Gastrocnemius medialis (tissue), 4 donors: ENCODE results near the gene PRR23E. TPM values are rescaled to one million over a fixed set of nuclear protein-coding genes. Genes with fewer than 3 reads are reported as not detected.

Source experiments
- ATAC-seq, 2 donors: fragments of 150-250 bp; one replicate each; pipeline ENCODE4 v1.9.1; 2016
- DNase-seq, 2 donors: peaks; one replicate each; pipeline ENCODE4 v3.0.0-alpha.2; 2019
- H3K27ac ChIP-seq, 4 donors: fragments of 200-600 bp; sonication (generic); 1 replicate in 1 of 4; 2 replicates in 3 of 4; pipeline ENCODE4 v1.5.1; 2016 to 2018; ENCODE audit warnings: mild to moderate bottlenecking in 2 of 4, moderate library complexity in 1 of 4
- H3K27me3 ChIP-seq, 3 donors: fragments of 200-600 bp; sonication (generic) in 2 of 3; 1 replicate in 1 of 3; 2 replicates in 2 of 3; pipeline versions ENCODE4 v1.5.1 to v1.6.0; 2016 to 2019; ENCODE audit warnings: mild to moderate bottlenecking in 1 of 3, moderate library complexity in 1 of 3
- H3K36me3 ChIP-seq, 2 donors: fragments of 200-600 bp; sonication (generic) in 1 of 2; one replicate each; pipeline ENCODE4 v1.5.1; 2017 to 2018
- H3K4me1 ChIP-seq, 2 donors: fragments of 200-600 bp; sonication (generic) in 1 of 2; one replicate each; pipeline ENCODE4 v1.5.1; 2016 to 2017; ENCODE audit warnings: mild to moderate bottlenecking in 2 of 2
- H3K4me3 ChIP-seq, 4 donors: fragments of 200-600 bp; sonication (generic) in 3 of 4; 1 replicate in 1 of 4; 2 replicates in 3 of 4; pipeline ENCODE4 v1.5.1; 2016 to 2019; ENCODE audit warnings: mild to moderate bottlenecking in 2 of 4
- H3K9me3 ChIP-seq, 3 donors: fragments of 200-600 bp; sonication (generic) in 2 of 3; 1 replicate in 1 of 3; 2 replicates in 2 of 3; pipeline ENCODE4 v1.5.1; 2016 to 2019
- POLR2A ChIP-seq, 2 donors: fragments of 450-650 bp; IDR thresholded peaks; one replicate each; pipeline ENCODE4 v1.6.1; 2017; ENCODE audit warnings: antibody characterized with exemption in 2 of 2, mild to moderate bottlenecking in 2 of 2, moderate library complexity in 2 of 2
- in situ Hi-C, 4 donors: fragments of 200-750 bp; cut with MboI; loops; one replicate each; pipeline versions ENCODE4 v1.15.0 to v1.8.0; 2017; ENCODE audit warnings: low sequenced_read_pairs in 4 of 4
- intact Hi-C: fragments of 100-400 bp; cut with DNase I; formaldehyde crosslinking; loops from one replicate; pipeline ENCODE4 v1.15.1; 2023; ENCODE audit warnings: low total_unique reads
- total RNA-seq, 4 donors: library from RNA; depleted of rRNA; stranded (reverse); fragments of >200 nt; gene quantifications; one replicate each; pipeline versions ENCODE4 v1.1.0 to v1.2.3, GENCODE V29; 2016
- TF ChIP-seq, protein P1 (sequence below), 5 experiments: fragments of 450-650 bp in 3 of 5; fragments of 200-600 bp in 2 of 5; sonication (generic) in 2 of 5; IDR thresholded peaks in 4 of 5; conservative IDR thresholded peaks in 1 of 5; 1 replicate in 4 of 5; 2 replicates in 1 of 5; pipeline ENCODE4 v1.5.1; 2016 to 2019; ENCODE audit warnings: antibody characterized with exemption in 5 of 5, mild to moderate bottlenecking in 3 of 5, moderate library complexity in 3 of 5

The PRR23E gene
- total RNA-seq, 4 donors from 2014 or later = not detected

DNA sequence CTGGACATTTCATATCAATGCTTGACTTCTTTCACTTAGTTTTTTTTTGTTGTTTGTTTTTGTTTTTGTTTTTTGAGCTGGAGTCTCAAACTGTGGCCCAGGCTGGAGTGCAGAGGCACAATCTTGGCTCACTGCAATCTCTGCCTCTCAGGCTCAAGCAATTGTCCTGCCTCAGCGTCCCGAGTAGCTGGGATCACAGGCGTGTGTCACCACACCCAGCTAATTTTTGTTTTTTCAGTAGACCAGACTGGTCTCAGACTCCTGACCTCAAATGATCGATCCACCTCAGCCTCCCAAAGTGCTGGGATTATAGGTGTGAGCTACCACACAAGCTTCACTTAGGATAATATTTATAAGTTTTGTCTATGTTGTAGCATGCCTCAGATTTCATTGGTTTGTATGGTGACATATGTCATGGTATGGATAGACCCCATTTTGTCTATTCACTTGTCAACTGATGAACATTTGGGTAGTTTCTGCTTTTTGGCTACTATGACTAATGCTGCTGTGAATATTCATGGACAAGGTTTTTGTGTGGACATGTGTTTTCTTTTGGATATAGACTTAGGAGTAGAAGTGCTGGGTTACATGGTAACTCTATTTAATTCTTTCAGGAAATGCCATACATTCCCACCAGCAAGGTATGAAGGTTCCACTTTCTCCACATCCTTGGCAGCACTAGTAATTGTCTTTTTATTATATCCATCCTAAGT, 6.8 kb upstream of the PRR23E start:
- no peak for DNase-seq

DNA sequence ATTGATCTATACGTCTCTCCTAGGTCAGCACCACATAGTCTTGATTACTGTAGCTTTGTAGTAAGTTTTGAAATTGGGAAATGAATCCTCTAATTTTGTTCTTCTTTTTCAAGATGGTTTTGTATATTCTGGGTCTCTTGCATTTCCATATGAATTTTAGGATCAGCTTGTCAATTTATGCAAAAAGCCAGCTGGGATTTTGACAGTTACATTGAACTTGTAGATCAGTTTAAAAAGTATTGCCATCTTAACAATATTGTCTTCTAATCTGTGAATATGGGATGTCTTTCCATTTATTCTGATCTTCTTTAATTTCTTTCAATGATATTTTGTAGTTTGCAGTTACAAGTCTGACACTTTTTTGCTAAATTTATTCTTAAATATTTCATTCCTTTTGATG, 5.6 kb upstream of the PRR23E start:
- Histone ChIP-seq H3K36me3 (no peaks in the 10 kb centered on the region), H3K27me3 (no peaks in the 10 kb centered on the region), H3K4me3 (no peak overlapping the region), H3K9me3 (no peaks in the 10 kb centered on the region), H3K4me1 (no peaks in the 10 kb centered on the region), H3K27ac (no peak overlapping the region)
- in situ Hi-C loops (loop anchor here in 1 of 4 donors (25.0 kb wide), 1 partner anchor 425 kb away; no protein-coding TSS in a partner anchor), intact Hi-C loops (no loop called here)
- TF ChIP-seq POLR2A (IDR thresholded peaks at IDR 0.05) = no peak
- TF ChIP-seq, protein P1, sequence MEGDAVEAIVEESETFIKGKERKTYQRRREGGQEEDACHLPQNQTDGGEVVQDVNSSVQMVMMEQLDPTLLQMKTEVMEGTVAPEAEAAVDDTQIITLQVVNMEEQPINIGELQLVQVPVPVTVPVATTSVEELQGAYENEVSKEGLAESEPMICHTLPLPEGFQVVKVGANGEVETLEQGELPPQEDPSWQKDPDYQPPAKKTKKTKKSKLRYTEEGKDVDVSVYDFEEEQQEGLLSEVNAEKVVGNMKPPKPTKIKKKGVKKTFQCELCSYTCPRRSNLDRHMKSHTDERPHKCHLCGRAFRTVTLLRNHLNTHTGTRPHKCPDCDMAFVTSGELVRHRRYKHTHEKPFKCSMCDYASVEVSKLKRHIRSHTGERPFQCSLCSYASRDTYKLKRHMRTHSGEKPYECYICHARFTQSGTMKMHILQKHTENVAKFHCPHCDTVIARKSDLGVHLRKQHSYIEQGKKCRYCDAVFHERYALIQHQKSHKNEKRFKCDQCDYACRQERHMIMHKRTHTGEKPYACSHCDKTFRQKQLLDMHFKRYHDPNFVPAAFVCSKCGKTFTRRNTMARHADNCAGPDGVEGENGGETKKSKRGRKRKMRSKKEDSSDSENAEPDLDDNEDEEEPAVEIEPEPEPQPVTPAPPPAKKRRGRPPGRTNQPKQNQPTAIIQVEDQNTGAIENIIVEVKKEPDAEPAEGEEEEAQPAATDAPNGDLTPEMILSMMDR (IDR thresholded peaks at IDR 0.05 in 4 of 5, conservative IDR thresholded peaks at IDR 0.05 in 1 of 5) = no peak
- ATAC-seq (no peak), DNase-seq (no peak)

More for the DNA sequence above, 6.8 kb upstream of the PRR23E start:
- H3K36me3 ChIP-seq = no peaks in the 10 kb centered on the region
- in situ Hi-C loops (loop anchor here in 1 of 4 donors (25.0 kb wide), 1 partner anchor 424 kb away; no protein-coding TSS in a partner anchor), intact Hi-C loops (no loop called here)
- no peaks in the 10 kb centered on the region for H3K9me3 ChIP-seq
- no peak overlapping the region for H3K27ac ChIP-seq
- TF ChIP-seq, protein P1 (IDR thresholded peaks at IDR 0.05 in 4 of 5, conservative IDR thresholded peaks at IDR 0.05 in 1 of 5) = no peak
- TF ChIP-seq POLR2A (IDR thresholded peaks at IDR 0.05) = no peak
- H3K27me3 ChIP-seq = no peaks in the 10 kb centered on the region
- H3K4me3 ChIP-seq = no peak overlapping the region
- no peak for ATAC-seq
- no peaks in the 10 kb centered on the region for H3K4me1 ChIP-seq

DNA sequence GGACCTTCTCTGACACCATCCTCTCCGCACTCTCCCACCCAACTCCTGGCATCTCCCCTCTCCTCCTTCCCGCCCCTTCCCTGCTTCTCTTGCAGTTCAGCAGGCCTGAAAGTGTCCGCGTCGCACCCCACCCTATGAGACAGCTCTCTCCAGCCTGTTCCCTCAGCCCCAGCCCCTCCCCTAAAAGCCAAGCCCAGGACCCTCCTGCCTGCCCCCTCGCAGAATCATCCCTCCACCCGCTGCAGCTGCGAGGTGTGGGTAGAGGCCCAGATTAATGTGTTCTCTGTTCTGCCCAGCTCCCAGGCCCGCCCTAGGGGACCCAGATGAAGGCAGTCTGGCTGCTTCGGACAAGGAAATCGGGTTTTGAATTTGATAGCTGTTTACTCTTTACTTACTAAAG, 410 bp downstream of the PRR23E start:
- Histone ChIP-seq H3K27me3 (no peaks in the 10 kb centered on the region), H3K27ac (no peak overlapping the region), H3K4me3 (no peak overlapping the region), H3K9me3 (no peaks in the 10 kb centered on the region), H3K4me1 (no peaks in the 10 kb centered on the region), H3K36me3 (no peaks in the 10 kb centered on the region)
- DNase-seq (no peak), ATAC-seq (no peak)
- intact Hi-C loops = no loop called here
- TF ChIP-seq, protein P1 (IDR thresholded peaks at IDR 0.05 in 4 of 5, conservative IDR thresholded peaks at IDR 0.05 in 1 of 5) = no peak
- no peak for TF ChIP-seq POLR2A (IDR thresholded peaks at IDR 0.05)
- in situ Hi-C loops = loop anchor here in 1 of 4 donors (25.0 kb wide), 1 partner anchor 431 kb away; no protein-coding TSS in a partner anchor

DNA sequence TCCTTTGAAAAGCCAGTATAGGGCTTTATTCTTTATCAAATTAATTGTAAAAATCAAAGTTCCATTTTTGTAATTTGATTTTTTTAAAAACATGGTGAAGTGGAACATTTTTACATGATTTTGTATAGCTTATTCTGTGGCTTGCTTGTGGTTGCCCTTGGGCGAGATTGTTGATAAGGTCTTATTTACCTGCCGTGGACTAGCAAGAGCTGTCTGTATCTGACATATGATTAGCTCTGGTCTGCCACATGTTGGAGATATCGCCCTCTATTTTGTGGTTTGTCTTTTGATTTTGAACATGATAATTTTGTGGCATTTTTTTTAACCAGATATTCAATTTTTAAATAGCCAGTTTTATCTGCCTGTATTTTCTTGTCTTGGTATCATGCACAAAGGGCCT, 844 bp downstream of the PRR23E start:
- no peak for DNase-seq
- H3K36me3 ChIP-seq = no peaks in the 10 kb centered on the region
- no peak overlapping the region for H3K4me3 ChIP-seq
- no peaks in the 10 kb centered on the region for H3K4me1 ChIP-seq
- H3K9me3 ChIP-seq = no peaks in the 10 kb centered on the region
- intact Hi-C loops (no loop called here), in situ Hi-C loops (loop anchor here in 1 of 4 donors (25.0 kb wide), 1 partner anchor 431 kb away; no protein-coding TSS in a partner anchor)
- no peak overlapping the region for H3K27ac ChIP-seq
- no peaks in the 10 kb centered on the region for H3K27me3 ChIP-seq
- ATAC-seq = no peak
- no peak for TF ChIP-seq POLR2A (IDR thresholded peaks at IDR 0.05)
- TF ChIP-seq, protein P1 (IDR thresholded peaks at IDR 0.05 in 4 of 5, conservative IDR thresholded peaks at IDR 0.05 in 1 of 5) = no peak
